ENCODE results near the gene LAMTOR1.

LAMTOR1 gene

GRCh38 chr11:72119198-72119597 lies 16.1 kb upstream of the LAMTOR1 start:
- DNase-seq (ENCODE audit: low spot score), result no peak

GRCh38 chr11:72116019-72116755 lies 13.1 kb upstream of the LAMTOR1 start:
- no peak for DNase-seq (ENCODE audit: low spot score)

GRCh38 chr11:72114570-72114969 lies 11.5 kb upstream of the LAMTOR1 start:
- no peak for DNase-seq (ENCODE audit: low spot score)

GRCh38 chr11:72112978-72113808 lies 10.1 kb upstream of the LAMTOR1 start:
- DNase-seq (ENCODE audit: low spot score), result no peak

GRCh38 chr11:72112143-72112977 lies 9.3 kb upstream of the LAMTOR1 start, which contains the start of gene ANAPC15:
ANAPC15 (minus strand) TSS chr11:72112695; CDS start chr11:72111276, 1,419 bp downstream.
- peak; percentile 95 for DNase-seq (ENCODE audit: low spot score)

GRCh38 chr11:72111300-72112142 lies 8.4 kb upstream of the LAMTOR1 start:
- no peak for DNase-seq (ENCODE audit: low spot score)

- no peak for DNase-seq (ENCODE audit: low spot score)
These were observed 2.8 kb upstream of the LAMTOR1 start, which contains the start of gene TOMT for GRCh38 chr11:72105888-72106287. TOMT (plus strand) TSS chr11:72105924; CDS start chr11:72105952, 28 bp downstream.

GRCh38 chr11:72103754-72104167 lies 664 bp upstream of the LAMTOR1 start:
- no peak for DNase-seq (ENCODE audit: low spot score)

- DNase-seq (ENCODE audit: low spot score), result no peak
These were observed 509 bp downstream of the LAMTOR1 start for GRCh38 chr11:72102631-72102945.

GRCh38 chr11:72102162-72102561 lies 935 bp downstream of the LAMTOR1 start:
- no peak for DNase-seq (ENCODE audit: low spot score)

- DNase-seq (ENCODE audit: low spot score), result no peak
These were observed 2.6 kb downstream of the LAMTOR1 start for GRCh38 chr11:72100462-72100861.

- no peak for DNase-seq (ENCODE audit: low spot score)
These were observed 3.1 kb downstream of the LAMTOR1 start for GRCh38 chr11:72100009-72100408.

GRCh38 chr11:72098741-72099140 lies 4.4 kb downstream of the LAMTOR1 start:
- no peak for DNase-seq (ENCODE audit: low spot score)

- peak; percentile 68 for DNase-seq (ENCODE audit: low spot score)
These were observed 11.8 kb downstream of the LAMTOR1 start for GRCh38 chr11:72091292-72091691.

GRCh38 chr11:72088076-72088808 lies 14.9 kb downstream of the LAMTOR1 start:
- no peak for DNase-seq (ENCODE audit: low spot score)

- DNase-seq (ENCODE audit: low spot score), result no peak
These were observed 17.3 kb downstream of the LAMTOR1 start for GRCh38 chr11:72085621-72086351.

- no peak for DNase-seq (ENCODE audit: low spot score)
These were observed 18.1 kb downstream of the LAMTOR1 start for GRCh38 chr11:72084965-72085364.

GRCh38 chr11:72084076-72084475 lies 19.0 kb downstream of the LAMTOR1 start:
- no peak for DNase-seq (ENCODE audit: low spot score)

GRCh38 chr11:72083414-72083813 lies 19.7 kb downstream of the LAMTOR1 start:
- no peak for DNase-seq (ENCODE audit: low spot score)
